ENCODE measurements around the gene P2RX6.

Gene P2RX6

GRCh38 chr22:20976291-20976877, 38.6 kb upstream of the P2RX6 start:
- no peak for TF ChIP-seq CTCF (IDR thresholded peaks at IDR 0.05)
- TF ChIP-seq ZFX (IDR thresholded peaks at IDR 0.05; ENCODE audit: borderline replicate concordance) = no peak
- H3K27ac ChIP-seq = no peak overlapping the region

- no peak for TF ChIP-seq ZFX (IDR thresholded peaks at IDR 0.05; ENCODE audit: borderline replicate concordance)
- TF ChIP-seq CTCF (IDR thresholded peaks at IDR 0.05) = no peak
These were observed 37.9 kb upstream of the P2RX6 start for GRCh38 chr22:20977019-20977418.

GRCh38 chr22:20977516-20978170, 37.3 kb upstream of the P2RX6 start:
- no peak overlapping the region for H3K27ac ChIP-seq
- TF ChIP-seq ZFX (IDR thresholded peaks at IDR 0.05; ENCODE audit: borderline replicate concordance) (no peak), CTCF (IDR thresholded peaks at IDR 0.05) (no peak)

More at GRCh38 chr22:20977019-20977418, 37.9 kb upstream of the P2RX6 start:
- no peak overlapping the region for H3K27ac ChIP-seq

- H3K27ac ChIP-seq = peak overlapping the region; percentile 85; the same call in 1 of the 2 replicates
- no peak for TF ChIP-seq CTCF (IDR thresholded peaks at IDR 0.05)
- TF ChIP-seq ZFX (IDR thresholded peaks at IDR 0.05; ENCODE audit: borderline replicate concordance) = no peak
These were observed 36.5 kb upstream of the P2RX6 start for GRCh38 chr22:20978419-20978818.

- TF ChIP-seq ZFX (IDR thresholded peaks at IDR 0.05; ENCODE audit: borderline replicate concordance) (no peak), CTCF (IDR thresholded peaks at IDR 0.05) (no peak)
These were observed 35.6 kb upstream of the P2RX6 start for GRCh38 chr22:20979243-20979809.

GRCh38 chr22:20979940-20980453, 35.0 kb upstream of the P2RX6 start:
- TF ChIP-seq ZFX (IDR thresholded peaks at IDR 0.05; ENCODE audit: borderline replicate concordance) = no peak
- no peak for TF ChIP-seq CTCF (IDR thresholded peaks at IDR 0.05)
- peak overlapping the region; percentile 85 for H3K27ac ChIP-seq

More at GRCh38 chr22:20979243-20979809, 35.6 kb upstream of the P2RX6 start:
- H3K27ac ChIP-seq = peak overlapping the region; percentile 85

GRCh38 chr22:20980523-20980922, 34.4 kb upstream of the P2RX6 start:
- TF ChIP-seq ZFX (IDR thresholded peaks at IDR 0.05; ENCODE audit: borderline replicate concordance) (no peak), CTCF (IDR thresholded peaks at IDR 0.05) (no peak)
- H3K27ac ChIP-seq = peak overlapping the region; percentile 85
